Measurements from ENCODE around the gene CRIM1. TPM values are rescaled to one million over a fixed set of nuclear protein-coding genes. Genes with fewer than 3 reads are reported as not detected.

The CRIM1 gene
- polyA plus RNA-seq, 1 donor: 90.0 TPM

DNA sequence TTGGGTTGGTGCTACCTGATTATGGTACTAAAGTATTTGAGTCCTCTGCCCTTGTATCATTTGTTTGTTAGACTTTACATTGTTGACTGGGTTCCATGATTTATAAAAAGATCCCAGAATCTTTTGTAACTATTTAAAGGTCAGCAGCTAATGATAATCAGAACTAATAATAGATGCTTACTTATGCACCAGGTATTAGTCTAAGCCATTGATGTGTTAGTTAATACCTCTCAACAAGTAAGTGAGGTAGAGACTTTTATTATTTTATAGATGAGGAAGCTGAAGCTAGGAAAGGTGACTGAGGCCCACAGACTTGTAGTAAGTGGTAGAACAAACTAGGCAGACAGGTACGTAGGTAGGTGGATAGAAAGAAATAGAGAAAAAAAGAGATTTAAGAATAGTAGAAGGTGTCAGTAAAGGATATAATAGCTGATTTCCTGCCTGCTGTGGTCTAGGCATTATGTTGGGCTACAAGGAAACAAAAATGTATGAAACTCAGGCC is 68.1 kb downstream of the CRIM1 start:
- no peak for DNase-seq

DNA sequence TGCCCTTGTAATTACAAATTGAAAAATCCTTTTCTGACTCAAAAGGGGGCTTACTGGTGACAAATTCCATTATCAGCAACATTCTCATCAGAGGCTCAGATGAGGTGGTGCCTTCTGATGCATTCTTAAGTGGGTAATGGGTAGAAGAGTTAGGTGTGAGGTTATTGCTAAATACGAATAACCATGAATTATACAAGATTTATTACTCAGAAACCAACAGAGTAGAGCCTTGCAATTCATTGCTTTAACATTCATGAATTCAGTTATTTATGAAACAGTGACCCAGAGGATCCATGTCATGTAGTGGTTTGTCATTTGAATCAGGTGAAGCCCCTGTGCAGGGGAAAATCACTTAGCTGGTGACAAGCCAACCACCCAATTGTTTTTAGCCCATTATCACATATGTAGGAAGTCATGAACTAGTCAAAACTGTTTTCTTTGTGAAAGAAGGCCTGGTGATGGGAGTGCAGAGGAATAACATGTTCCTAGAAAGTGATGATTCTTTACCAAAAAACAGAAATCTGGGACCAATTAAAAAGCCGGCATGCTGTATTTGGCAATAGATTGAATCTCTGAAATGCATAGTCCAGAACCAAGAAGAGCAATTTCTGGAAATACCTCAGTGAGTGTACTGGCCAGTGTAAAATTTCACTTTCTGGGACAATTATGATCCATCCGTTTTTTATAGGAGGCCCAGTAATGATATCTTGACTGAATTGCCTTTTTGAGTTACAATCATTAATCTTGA is 70.2 kb downstream of the CRIM1 start:
- DNase-seq: no peak

DNA sequence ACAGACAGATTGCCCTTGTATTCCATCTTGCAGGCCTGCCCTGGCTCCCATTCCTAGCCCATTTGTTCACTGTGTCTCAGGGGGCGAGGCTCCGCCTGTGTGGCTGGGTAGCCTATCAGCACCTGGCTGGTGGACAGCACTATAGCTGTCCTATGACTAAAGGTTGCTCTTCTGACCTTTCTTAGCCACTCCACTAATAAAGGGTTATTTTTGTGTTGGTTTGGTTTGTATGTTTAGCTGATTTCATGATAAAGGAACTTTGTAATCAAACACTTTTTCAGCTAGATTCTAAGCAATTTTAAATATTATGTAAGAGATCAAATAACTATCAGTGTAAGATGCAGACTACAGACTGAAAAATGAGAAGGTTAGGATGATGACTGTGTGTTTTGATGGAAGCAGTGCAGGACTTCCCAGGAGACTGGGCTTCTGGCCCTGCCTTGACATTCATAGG is 72.2 kb downstream of the CRIM1 start:
- DNase-seq: no peak

DNA sequence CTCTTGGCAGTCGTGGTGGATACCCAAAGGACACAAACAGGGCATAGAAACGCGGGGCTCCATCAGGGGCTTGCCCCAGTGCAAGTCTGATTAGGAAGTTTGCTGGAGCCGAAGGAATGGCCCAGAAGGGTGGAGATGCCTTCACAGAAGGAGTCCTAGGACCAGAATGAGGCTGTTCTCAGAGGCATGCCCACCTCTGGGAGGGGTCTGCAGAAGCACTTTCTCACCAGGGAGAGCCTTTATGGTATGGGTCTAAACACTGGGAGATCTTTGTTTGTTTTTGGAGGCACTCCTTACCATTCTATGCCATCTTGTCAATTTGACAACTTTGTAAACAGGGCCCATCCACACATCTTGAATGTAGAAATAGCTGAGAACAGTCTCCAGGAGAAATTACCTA is 75.0 kb downstream of the CRIM1 start:
- DNase-seq: no peak

DNA sequence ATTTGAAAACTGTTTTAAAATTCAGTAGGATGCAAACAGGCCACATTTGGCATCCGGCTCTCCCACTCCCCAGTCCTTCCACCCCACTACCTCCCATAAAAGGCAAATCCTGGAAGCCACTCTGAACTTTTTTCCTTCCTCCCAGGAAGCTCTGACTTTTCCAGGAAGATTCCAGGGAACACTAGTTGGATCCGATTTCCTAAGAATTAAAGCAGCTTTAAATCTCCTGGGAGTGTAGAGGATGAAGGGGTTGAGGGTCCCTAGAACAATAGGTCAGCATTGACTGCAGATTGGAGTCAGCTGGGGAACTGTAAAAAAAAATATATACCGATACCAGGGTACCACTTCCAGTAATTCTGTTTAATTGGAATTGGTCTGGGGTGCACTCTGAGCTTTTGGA is 76.9 kb downstream of the CRIM1 start:
- no peak for DNase-seq

DNA sequence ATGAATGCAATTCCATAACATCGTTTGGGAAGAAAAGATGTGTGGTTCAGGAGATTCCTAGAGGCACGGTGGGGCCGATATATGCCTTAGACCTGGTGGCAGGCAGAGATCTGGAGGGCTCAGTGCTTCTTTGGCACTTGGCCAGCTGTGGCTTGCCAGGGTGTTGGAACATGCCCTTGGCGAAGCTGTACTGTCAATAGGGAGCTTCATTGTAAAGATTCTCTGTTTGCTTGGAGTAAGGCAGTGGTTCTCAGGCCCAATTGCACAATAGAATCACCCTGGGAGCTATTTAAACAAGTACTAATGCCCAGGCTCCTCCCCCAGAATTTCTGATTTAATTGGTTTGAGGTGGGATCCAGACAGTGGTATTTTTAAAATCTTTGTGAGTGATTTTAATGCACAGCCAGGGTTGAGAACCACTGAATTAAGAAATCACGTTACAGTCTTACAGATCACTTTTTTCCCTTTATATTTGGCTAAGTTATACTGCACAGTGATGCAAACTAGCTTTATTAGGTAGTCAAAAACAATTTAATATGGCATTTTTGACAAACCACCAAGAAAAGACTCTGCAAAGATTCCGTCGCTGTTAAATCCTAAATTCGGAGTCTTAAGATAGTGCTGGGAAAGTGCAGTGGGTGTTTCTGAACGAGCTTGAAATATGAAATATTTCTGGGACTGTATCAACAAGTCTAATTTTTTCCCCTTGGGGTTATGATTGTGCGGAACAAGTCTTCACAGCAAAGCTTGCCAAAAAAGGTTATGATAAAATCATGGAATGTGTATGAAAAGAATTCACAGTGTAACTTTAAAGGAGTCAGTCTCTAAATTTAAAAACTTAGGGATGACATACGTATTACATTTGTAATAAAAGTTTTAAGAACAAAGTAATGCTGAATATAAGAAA is 78.0 kb downstream of the CRIM1 start:
- DNase-seq: no peak

DNA sequence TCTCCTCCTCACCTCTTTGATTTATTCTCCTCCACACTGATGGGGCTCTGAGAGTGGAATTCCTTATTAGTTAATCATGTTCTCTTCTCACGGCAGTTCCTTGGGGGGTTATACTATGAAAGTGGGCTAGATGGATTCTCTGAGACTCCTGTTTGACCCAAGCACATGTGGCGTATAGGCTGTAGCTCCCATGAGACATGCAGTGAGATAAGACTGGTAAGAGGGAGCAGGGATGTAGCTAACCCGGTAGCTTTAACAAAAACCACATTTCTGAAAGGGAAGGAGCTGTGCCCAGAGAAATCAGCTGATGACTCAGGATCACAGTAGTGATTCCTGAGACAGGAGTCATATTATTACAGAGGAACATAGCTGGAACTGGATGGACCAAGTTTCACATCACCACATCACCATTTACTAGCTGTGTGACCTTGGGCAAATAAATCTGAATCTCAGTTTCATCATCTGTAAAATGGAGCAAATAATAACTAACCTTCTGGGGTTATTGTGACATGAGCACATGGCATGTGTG is 82.9 kb downstream of the CRIM1 start:
- DNase-seq: no peak

DNA sequence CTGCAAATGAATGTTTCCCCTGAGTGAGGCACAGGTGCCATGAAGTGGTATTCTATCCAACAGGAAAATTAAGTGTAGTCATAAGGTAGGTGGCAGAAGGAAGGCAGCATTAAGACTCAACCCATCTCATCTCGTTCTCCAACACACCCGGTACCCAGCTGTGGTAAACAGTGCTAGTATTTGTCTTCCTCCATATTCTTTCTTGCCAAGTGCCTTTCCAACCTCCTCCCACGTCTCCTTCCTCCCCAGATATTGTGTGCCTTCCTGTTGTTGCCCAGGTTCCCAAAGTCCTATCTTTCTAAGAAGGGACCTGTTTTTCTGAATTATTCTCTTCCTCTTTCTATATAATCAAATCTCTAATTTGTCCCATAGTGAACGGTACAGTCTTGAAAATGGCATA is 83.5 kb downstream of the CRIM1 start:
- no peak for DNase-seq

DNA sequence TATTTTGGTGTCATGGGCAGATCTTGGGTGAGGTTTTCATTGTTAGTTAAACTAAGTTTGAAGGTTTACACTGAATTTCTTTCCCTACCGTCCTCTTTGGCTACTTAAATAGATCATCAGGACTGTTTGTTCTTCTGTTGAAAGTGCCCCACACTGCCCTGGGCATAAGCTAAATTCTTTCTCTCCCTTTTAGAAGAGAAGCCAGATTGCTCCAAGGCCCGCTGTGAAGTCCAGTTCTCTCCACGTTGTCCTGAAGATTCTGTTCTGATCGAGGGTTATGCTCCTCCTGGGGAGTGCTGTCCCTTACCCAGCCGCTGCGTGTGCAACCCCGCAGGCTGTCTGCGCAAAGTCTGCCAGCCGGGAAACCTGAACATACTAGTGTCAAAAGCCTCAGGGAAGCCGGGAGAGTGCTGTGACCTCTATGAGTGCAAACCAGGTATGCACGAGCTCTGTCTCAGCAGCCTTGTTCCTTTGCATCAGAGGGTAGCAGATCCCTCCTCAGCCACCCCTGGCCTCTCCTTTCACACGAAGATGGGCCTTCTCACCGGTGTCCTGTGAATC is 85.6 kb downstream of the CRIM1 start:
- DNase-seq: no peak

DNA sequence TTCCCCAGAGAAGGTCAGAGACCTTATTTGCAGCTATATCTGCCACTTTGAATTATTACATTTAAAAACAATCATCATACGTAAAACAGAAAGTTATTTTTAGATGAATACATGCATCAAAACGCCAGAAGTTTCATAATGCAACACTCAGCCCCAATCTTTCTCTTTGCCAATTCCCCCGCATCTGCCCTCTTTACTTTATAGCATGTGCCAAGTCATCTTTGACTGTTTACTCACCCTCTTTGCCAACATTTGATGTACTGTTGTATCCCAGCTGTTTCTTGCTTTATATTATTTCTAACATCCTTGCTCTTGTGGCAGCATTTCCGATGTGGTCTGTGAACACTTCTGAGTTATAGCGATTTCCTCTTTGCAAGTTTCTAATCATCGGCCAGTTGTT is 86.2 kb downstream of the CRIM1 start:
- no peak for DNase-seq

DNA sequence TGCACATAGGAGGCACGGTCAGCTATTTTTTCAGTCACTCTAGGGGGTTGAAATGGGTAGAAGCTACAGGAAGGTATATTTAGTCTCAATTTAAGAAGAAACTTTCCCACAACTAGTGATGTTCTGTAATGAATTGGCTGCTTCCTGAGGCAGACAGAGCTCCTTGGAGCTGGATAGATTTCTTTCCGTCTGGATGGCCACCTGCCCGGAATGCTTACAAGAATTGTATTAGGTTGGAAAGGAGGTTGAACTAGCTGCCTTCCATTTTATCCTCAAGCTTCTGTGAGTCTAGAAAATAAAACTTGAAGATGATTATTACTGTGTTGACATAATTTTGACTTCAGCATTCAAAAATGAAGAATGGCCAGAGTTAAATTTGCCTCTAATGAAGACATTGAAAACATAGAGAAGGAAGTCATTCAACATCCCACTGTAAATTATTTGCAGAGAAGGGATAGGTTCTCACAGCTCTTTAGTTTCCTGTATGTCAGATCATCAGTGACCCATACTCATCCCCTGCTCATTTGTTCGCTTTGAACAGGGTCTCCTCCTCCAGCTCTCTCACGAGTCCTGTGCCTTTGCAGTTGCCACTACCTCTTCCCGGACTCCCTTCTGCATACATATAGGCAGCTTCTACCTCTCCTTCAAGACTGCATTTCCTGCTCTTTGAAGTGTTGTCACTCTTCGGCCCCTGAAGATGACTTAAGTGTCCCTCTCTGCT is 88.8 kb downstream of the CRIM1 start:
- DNase-seq: peak; percentile 47

DNA sequence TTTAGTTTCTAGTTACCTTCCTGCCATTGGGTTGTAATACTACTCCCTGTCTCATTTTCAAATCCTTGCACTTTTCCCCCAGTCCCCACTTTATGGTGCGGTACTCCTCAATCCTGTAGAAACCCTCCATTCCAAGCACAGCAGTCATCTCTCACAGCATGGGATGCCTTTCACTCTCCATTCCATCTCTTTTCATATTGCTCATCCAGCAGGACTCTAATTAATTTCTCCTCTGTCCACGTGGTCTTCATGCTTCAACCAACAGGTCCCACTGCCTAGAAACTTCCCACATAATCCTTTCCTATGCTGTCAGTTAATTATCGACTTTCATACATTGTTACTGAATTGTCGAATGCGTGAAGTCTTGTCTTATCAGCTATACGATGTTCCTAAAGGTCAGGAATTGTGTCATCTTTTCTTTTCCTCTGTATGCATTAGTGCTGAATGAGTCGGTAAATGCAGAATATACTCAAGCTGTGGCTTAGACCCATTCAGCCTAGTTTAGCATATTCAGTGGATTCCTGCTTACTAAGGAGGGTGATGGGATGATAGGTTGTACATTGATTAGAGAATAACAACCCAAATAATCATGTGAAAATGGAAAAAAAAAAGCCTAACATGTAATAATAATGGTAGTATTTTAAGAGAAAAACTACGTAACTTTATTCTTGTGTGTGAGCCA is 89.7 kb downstream of the CRIM1 start:
- no peak for DNase-seq

DNA sequence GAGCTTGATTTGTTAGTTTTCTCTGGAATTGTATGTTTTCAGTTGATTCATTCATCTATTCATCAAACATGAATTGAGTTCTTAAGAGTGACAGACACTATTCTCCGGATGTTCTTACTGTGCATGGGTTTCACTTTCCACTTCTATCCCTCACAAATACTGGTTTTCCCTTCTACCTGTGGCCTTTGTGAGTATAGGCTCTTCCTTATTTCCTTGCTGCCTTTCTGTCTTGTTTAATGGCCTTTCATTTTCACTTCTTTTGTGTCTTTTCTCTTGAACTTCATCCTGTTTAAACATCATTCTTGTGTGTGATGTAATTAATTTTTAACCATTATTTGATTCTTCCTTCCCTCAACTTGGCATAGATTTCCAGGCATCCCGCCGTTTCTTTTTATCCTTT is 90.7 kb downstream of the CRIM1 start:
- DNase-seq: no peak

DNA sequence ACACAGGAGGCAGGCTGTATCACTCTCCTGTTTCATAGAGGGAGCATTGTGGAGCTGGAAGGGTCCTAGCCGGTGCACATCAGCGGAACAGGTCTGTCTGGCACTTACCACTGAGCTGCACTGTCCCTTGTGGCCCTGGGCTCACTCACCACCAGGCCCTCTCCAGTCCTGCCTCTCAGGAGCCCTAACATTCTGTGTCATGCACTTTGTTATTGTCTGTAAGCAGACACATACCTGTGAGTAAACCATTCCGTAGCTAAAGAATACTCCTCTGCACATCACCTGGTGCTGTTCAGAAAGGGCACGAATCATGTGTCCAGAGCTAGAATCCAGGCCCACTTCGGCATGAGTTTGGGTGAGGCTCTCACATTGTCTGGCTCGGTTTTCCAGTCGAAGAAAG is 93.6 kb downstream of the CRIM1 start:
- no peak for DNase-seq

DNA sequence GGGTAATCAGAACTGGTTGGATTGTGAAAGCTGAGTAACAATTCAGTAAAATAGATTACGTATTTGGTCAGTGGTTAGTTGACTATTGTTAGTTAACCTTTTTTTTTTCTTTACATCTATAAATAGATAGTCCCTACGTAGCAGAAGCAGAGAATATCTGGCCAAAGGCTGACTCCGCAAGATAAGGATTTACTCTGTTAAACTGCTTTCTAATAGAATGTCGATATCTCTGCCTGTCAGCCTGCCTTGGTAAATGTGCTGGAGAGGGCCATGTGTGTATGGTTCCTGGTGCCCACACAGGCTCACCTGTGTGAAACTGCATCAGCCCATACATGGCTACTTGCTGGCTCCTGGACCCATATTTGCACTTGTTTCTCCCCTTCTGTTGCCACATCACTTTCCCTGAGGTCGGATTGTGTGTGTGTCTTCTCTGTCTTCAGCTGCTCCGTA is 94.4 kb downstream of the CRIM1 start:
- no peak for DNase-seq

DNA sequence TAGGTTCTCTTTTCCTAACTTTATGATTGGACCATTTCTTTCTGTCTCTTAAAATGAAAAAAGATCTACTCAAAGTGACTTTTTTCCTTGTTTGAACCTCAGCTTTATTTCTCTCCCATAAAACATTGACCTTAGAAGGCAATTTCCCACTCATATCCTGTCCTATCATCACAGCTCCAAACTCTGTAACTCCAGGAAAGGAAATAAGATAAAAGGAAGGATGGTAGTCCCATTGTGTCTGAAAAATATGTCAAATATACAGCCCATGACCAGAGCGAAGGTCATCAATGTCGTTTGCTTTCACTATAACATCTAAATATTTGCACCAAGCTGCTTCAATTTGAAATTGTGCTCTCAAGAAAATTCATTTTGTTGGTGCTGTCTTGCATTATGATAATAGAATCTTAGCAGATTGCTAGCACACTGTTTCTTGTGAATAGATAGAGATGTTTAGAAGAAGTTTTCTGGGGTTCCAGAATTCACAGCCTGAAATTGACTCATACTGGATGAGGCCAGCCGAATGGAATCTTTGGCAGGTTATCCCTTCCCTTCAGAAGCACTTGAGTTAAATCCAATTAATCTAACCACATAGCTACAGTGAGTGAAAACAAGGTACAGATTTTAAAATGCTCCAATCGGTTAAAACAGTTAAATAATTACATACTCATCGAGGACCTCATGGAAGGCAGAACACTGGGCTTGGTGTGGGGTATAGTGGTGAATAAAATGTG is 95.1 kb downstream of the CRIM1 start:
- no peak for DNase-seq

DNA sequence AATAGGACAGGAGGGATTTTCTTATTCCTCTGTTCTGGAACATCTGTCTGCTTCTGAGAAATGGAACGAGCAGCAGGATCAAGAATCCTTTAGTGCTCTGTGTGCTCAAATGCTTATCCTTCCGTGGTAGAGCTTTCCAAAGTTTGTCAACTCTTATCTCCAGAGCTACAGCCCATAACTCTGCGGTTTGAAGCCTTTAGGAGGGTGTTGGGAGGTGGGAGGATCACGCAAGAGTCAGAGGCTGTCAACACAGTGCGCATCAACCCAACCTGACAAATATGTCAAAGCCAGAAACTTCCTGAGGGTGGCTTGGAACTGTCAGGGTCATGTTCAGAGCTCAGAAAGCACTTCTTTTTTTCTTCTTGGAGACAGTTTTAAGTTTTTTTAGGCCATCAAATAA is 95.9 kb downstream of the CRIM1 start:
- DNase-seq: no peak

DNA sequence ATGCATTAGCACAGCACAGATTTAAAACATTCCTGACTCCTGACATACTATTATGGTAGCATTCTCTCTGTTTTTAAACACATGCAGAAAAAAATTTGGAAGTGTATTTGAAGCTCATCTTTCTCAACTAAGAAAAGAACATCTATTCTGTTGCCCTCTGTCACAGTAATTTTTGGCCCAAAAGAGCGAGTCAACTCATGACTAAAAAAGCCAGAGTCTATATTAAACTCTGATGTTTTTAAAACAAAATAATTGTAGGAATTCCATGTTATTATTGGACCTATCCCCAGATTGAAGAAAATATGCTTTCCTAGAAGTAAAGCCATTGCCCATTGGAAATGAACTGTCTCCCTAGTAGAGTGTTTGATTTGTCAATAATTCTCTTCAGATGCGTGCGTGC is 96.7 kb downstream of the CRIM1 start:
- DNase-seq: no peak

DNA sequence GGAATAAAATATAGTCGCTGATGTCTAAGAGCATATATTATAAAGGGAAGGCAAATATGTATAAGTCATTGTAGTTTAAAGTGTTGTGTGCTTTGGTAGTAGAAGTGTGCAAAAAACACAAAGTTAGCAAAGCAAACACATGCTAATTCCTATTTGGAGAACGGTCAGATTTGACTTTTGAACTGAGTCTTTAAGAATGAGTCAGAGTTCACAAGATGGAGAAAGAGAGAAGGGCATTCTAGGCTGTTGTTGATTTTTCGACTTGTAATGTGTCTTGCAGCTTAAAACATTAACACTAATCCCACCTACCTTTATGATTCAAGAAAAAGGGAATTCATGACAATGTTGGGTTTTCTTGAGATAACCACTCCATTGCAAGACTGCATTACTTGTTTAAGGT is 98.1 kb downstream of the CRIM1 start:
- DNase-seq: no peak

DNA sequence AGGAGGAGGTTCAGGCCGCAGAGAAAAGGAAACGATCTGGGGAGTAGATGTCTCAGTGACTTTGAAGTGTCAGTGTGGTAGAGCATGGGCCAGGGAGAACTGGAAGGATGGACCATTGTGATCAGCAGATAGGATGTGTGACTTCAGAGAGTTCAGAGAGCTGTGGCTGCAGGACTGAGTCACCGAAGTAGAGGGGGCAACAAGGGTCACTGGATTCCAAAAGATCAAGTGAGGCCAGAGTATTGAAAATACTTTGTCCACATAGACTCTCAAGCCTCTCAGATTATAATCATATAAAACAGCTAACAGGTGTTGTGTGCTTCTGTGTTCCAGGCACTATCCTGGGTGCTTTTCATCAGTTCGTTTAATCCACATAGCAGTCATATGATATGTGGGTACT is 99.4 kb downstream of the CRIM1 start:
- no peak for DNase-seq

DNA sequence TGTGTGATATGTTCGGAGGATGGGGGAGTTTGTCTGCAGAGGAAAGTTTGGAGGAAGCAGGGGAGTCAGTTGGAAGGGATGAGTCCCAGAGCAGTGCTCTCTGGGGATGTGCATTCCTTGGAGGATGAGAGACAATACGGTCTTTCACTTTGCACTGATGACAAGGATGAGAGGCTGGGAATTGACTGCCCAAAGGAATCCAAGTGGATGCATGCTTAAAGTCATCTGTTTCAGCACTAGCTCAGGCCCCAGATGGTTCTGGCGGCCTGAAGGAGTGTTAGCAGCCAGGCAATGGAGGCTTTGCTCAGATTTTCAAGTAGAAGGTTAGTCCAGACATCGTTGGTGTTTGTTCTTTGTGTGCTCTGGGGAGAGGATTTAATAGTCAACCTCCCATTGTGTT is 100.2 kb downstream of the CRIM1 start:
- DNase-seq: no peak
